Measurements from ENCODE around the gene MRGPRF.

- TF ChIP-seq POLR2AphosphoS5 (IDR thresholded peaks at IDR 0.05): no peak
- no peak for TF ChIP-seq POLR2A (IDR thresholded peaks at IDR 0.05)
Observed at GRCh38 chr11:69039501-69039900, 26.5 kb upstream of the MRGPRF start.

All from spleen (tissue), 3 donors.